Cardiac ventricle fibroblast (primary cell): ENCODE data around the gene TMTC2. TPM values are rescaled to one million over a fixed set of nuclear protein-coding genes. Genes with fewer than 3 reads are reported as not detected.

Experiments used
- total RNA-seq: library from RNA; depleted of rRNA; stranded (reverse); fragments of >200 nt; gene quantifications from 2 replicates; pipeline ENCODE4 v1.2.3, GENCODE V29; 2015

TMTC2 gene
- total RNA-seq = 10.3 and 14.1 TPM in 2 replicates

DNA sequence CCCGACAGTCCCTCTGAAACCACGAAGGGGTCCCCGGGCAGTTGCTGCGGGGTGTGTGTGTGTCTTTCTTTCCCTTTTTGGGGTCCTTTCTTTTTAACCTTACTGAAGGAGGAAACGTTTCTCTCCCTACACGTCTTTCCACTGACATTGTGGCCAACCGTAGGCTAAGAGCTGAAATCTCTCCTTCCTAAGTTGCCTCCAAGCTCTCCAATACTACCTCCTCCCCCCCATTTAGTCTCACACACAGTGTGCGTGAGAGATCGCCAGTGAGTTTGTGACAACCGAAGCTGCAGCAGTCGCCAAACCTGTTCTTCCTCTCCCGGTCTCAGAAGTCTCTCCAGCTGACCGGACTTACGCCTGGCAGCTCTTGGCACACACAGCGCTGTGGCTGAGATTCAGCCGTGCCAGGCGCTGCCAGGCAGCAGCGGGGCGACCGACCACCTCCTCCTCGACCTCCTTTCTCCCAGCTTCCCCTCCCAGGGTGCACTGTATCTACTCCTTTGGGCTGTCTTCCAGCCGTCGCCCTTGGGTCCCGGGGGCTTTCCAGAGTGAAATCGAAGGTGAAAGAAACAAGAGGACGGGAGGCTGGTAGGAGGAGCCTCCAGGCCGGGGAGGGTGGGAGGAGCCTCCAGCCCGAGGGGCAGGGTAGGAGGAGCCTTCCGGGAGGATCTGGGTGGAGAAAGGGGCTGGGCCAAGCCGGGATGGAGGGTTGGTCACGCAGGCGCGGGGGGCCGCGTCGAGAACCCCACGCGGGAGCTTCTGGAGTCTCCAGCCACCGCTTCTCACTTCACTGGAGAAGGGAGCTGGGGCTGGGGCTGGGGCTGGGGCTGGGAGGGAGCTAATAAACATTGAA, at the start of gene TMTC2:
Gene TMTC2 (plus strand): TSS at position 739 of the 853 bp plus-strand sequence.

